HuH-7 (cell line): Measurements from ENCODE around the gene ATP6V0A4.
"Not testable (repeated sequence)": the region's sequence is repeated elsewhere in the genome, so short reads cannot be mapped to it uniquely, and the experiment has no call there.

ENCODE experiments used
- DNase-seq: peaks from one replicate; pipeline ENCODE4 v3.0.0; 2011; ENCODE audit warnings: low spot score

ATP6V0A4 gene

GRCh38 chr7:138750473-138750872 lies 47.5 kb downstream of the ATP6V0A4 start:
- DNase-seq, result no peak

GRCh38 chr7:138749960-138750359 lies 48.0 kb downstream of the ATP6V0A4 start:
- DNase-seq, result no peak

- no peak for DNase-seq
Measured at GRCh38 chr7:138748666-138749065, 49.3 kb downstream of the ATP6V0A4 start.

GRCh38 chr7:138746073-138746472 lies 51.9 kb downstream of the ATP6V0A4 start:
- no peak for DNase-seq

- no peak for DNase-seq
Measured at GRCh38 chr7:138745189-138745588, 52.8 kb downstream of the ATP6V0A4 start.

- DNase-seq, result no peak
Measured at GRCh38 chr7:138741453-138741735, 56.6 kb downstream of the ATP6V0A4 start.

GRCh38 chr7:138739859-138740258 lies 58.1 kb downstream of the ATP6V0A4 start:
- no peak for DNase-seq

- DNase-seq, result peak; percentile 71
Measured at GRCh38 chr7:138738551-138739335, 59.3 kb downstream of the ATP6V0A4 start.

GRCh38 chr7:138738114-138738513 lies 59.9 kb downstream of the ATP6V0A4 start:
- DNase-seq, result no peak

- DNase-seq, result no peak
Measured at GRCh38 chr7:138735399-138735798, 62.6 kb downstream of the ATP6V0A4 start.

GRCh38 chr7:138731733-138732132 lies 66.3 kb downstream of the ATP6V0A4 start:
- DNase-seq, result not testable (repeated sequence)

- DNase-seq, result no peak
Measured at GRCh38 chr7:138729444-138729843, 68.6 kb downstream of the ATP6V0A4 start.

- no peak for DNase-seq
Measured at GRCh38 chr7:138727336-138728099, 70.5 kb downstream of the ATP6V0A4 start.

GRCh38 chr7:138726288-138726687 lies 71.7 kb downstream of the ATP6V0A4 start:
- DNase-seq, result peak; percentile 49

GRCh38 chr7:138720286-138720685 lies 77.7 kb downstream of the ATP6V0A4 start:
- no peak for DNase-seq

- no peak for DNase-seq
Measured at GRCh38 chr7:138716889-138717288, 81.1 kb downstream of the ATP6V0A4 start.

GRCh38 chr7:138713191-138713590 lies 84.8 kb downstream of the ATP6V0A4 start:
- no peak for DNase-seq

GRCh38 chr7:138712652-138713051 lies 85.3 kb downstream of the ATP6V0A4 start:
- no peak for DNase-seq

- DNase-seq, result no peak
Measured at GRCh38 chr7:138710536-138711385, 87.2 kb downstream of the ATP6V0A4 start.

- no peak for DNase-seq
Measured at GRCh38 chr7:138705167-138705566, 92.8 kb downstream of the ATP6V0A4 start.

GRCh38 chr7:138701537-138701923 lies 96.5 kb downstream of the ATP6V0A4 start:
- no peak for DNase-seq

- DNase-seq, result no peak
Measured at GRCh38 chr7:138700857-138701536, 97.0 kb downstream of the ATP6V0A4 start, which contains the start of gene SVOPL. TSS of gene SVOPL (minus strand) at chr7:138701362. CDS start at chr7:138679045, 22,317 bp downstream.
